Esophagus squamous epithelium (tissue), 4 donors: Measurements from ENCODE around the gene STK4.

Experiments
- CTCF ChIP-seq, 6 experiments: fragments of 450-650 bp in 4 of 6; fragments of 200-600 bp in 2 of 6; sonication (generic) in 2 of 6; IDR thresholded peaks; one replicate each; pipeline ENCODE4 v1.5.1; 2016 to 2019; ENCODE audit warnings: antibody characterized with exemption in 6 of 6, mild to moderate bottlenecking in 4 of 6, moderate library complexity in 4 of 6
- POLR2A ChIP-seq, 4 donors: fragments of 450-650 bp; IDR thresholded peaks; one replicate each; pipeline ENCODE4 v1.6.1; 2017; ENCODE audit warnings: antibody characterized with exemption in 4 of 4, mild to moderate bottlenecking in 4 of 4, moderate library complexity in 3 of 4

GRCh38 chr20:45014671-45015415 is 48.5 kb downstream of the STK4 start:
- no peak for TF ChIP-seq CTCF (IDR thresholded peaks at IDR 0.05)
- no peak for TF ChIP-seq POLR2A (IDR thresholded peaks at IDR 0.05)
